Measurements from ENCODE around the gene VPS72.

DNA sequence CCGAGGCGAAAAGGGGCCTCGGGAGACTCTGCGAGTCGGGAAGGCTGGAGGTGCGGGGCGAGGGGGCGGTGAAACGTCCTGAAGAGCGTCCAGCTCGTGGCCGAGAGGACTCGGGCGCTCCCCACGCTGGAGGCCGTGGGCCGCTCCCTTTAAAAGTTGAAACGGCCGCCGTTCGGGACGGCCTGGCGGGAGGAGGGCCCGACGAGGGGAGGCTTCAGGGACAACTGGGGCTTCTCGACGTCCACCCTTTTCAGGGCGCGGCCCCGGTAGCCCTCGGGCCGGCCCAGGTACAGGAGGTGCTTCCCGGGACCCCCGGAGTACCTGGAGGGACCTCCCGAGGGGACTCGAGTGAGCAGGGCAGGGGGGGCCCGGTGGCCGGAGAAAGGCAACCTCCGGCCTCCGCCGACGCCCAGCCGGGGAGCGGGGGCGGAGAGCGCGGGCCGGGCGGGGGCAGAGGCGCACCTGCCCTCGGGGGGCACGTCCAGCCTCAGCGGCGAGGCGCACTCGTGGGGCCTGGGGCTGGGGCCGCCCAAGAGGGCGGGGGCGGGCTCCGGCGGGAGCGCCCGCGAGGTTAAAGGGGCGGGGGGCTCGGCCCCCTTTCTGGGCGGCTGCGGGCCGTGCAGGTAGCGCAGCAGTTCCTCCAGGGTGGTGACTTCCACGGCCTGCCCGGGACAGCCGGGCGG, 57.5 kb downstream of the VPS72 start:
- no peak for TF ChIP-seq RARB (CRISPR knock-in tag; IDR thresholded peaks at IDR 0.05)
- TF ChIP-seq, protein P1, sequence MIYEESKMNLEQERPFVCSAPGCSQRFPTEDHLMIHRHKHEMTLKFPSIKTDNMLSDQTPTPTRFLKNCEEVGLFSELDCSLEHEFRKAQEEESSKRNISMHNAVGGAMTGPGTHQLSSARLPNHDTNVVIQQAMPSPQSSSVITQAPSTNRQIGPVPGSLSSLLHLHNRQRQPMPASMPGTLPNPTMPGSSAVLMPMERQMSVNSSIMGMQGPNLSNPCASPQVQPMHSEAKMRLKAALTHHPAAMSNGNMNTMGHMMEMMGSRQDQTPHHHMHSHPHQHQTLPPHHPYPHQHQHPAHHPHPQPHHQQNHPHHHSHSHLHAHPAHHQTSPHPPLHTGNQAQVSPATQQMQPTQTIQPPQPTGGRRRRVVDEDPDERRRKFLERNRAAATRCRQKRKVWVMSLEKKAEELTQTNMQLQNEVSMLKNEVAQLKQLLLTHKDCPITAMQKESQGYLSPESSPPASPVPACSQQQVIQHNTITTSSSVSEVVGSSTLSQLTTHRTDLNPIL (CRISPR knock-in tag; IDR thresholded peaks at IDR 0.05; ENCODE audit: low read depth): no peak
- TF ChIP-seq ZNF565 (CRISPR knock-in tag; conservative IDR thresholded peaks at IDR 0.05; ENCODE audit: low read depth): no peak
- TF ChIP-seq, protein P2, sequence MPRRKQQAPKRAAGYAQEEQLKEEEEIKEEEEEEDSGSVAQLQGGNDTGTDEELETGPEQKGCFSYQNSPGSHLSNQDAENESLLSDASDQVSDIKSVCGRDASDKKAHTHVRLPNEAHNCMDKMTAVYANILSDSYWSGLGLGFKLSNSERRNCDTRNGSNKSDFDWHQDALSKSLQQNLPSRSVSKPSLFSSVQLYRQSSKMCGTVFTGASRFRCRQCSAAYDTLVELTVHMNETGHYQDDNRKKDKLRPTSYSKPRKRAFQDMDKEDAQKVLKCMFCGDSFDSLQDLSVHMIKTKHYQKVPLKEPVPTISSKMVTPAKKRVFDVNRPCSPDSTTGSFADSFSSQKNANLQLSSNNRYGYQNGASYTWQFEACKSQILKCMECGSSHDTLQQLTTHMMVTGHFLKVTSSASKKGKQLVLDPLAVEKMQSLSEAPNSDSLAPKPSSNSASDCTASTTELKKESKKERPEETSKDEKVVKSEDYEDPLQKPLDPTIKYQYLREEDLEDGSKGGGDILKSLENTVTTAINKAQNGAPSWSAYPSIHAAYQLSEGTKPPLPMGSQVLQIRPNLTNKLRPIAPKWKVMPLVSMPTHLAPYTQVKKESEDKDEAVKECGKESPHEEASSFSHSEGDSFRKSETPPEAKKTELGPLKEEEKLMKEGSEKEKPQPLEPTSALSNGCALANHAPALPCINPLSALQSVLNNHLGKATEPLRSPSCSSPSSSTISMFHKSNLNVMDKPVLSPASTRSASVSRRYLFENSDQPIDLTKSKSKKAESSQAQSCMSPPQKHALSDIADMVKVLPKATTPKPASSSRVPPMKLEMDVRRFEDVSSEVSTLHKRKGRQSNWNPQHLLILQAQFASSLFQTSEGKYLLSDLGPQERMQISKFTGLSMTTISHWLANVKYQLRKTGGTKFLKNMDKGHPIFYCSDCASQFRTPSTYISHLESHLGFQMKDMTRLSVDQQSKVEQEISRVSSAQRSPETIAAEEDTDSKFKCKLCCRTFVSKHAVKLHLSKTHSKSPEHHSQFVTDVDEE (CRISPR knock-in tag; IDR thresholded peaks at IDR 0.05): no peak
- TF ChIP-seq OSR1 (CRISPR knock-in tag; IDR thresholded peaks at IDR 0.05): no peak
- TF ChIP-seq CSRNP3 (CRISPR knock-in tag; IDR thresholded peaks at IDR 0.05): no peak
